Right ventricle myocardium superior (tissue), 1 donor: ENCODE results near the gene SARDH. TPM values are rescaled to one million over a fixed set of nuclear protein-coding genes. Genes with fewer than 3 reads are reported as not detected.

Experiments used
- ATAC-seq: fragments of 200-7000 bp; cut with Tn5 transposase; one replicate; pipeline ENCODE4 v1.9.1; 2020; ENCODE audit warnings: mild to moderate bottlenecking; ENCODE audit not compliant: poor library complexity
- DNase-seq: peaks from one replicate; pipeline ENCODE4 v3.0.0-alpha.2; 2020
- intact Hi-C: fragments of 100-400 bp; cut with DNase I; formaldehyde crosslinking; loops from one replicate; pipeline ENCODE4 v1.11.2; 2022
- total RNA-seq: library from RNA; stranded (reverse); fragmentation: NEBNext Ultra II Directional; extraction: Animal tissue kit (Norgen Biotek cat#: 25700); gene quantifications from one replicate; pipeline ENCODE4 v1.2.1, GENCODE V29; 2021
- donor health status: DM: no; HTN: yes; CAD: no; lungs with severe emphysema.

Gene SARDH
- total RNA-seq, 1 donor from 2014 or later: 0.94 TPM

DNA sequence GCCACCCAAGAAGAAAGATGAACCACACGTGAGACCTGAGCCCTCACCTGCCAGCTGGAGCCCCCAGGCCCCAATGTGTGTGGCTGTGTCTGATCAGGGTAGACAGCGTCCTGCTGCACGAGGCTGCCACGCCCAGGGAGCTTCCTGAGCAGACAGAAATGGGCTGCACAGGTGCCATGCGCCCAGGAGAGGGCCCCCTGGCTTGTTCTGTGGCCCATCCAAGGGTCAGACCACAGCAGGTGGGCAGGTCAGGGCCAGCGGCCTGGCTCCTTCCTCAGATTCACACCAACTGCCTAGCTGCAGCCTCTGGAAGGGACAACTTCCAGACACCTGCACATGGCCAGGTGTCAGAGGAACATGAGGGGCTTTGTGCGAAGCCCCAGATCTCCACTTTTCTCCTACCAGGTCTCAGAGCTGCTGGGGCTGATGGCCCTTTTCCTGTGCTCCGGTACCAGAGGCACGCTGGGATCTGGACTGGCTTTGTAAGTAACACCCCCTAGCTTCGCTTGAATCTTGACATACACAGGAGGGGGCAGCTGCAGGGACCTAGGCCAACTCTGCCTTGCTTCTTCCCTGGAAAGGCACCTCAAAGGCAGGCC, 10.8 kb downstream of the SARDH start:
- ATAC-seq: no peak
- peak; percentile 32 for DNase-seq
- intact Hi-C loops: loop anchor here (5.0 to 10.0 kb wide), 2 partner anchors 195 to 543 kb away; partner anchors contain the start of gene ADAMTSL2

DNA sequence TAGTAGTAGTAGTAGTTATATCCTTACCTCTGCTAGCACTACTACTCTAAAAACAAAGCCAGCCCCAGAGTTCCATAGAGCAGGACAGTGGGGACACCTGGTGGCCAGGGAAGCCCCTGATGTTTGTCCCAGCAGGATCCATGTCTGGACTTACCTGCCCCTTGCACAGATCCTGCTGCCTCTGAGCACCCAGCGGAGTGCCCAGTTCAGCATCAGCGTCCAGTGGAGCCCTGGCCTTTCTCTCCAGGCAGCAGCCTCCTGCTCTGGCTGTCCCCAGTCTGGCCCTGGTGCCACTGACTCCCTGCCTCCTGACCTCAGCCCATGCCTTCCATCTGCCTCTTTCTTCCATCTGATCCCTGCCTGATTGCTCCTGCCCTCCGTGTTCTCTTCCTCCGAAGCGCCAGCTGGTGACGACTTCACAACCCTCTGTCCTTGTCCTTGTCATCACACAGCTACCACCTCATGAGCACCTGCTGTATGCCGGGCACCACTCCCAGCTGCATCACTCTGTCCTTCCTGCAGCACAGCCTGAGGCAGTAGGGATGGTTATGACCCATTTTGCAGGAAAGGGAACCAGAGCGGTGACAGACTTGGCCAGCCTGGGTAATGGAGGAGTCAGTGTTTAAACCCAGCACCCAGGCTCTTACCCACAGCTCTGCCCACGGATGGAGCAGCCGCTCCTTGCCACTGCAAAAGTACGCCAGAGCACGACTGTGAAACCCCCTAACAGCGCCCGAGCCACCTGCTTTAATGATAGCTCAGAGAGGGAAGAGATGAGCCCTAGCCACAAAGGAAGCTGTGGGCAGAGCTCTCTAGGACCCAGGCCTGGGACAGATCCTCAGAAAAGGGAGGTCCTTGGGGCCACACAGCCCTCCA, 11.5 kb downstream of the SARDH start:
- DNase-seq: peak; percentile 79
- ATAC-seq: peak; percentile 87

DNA sequence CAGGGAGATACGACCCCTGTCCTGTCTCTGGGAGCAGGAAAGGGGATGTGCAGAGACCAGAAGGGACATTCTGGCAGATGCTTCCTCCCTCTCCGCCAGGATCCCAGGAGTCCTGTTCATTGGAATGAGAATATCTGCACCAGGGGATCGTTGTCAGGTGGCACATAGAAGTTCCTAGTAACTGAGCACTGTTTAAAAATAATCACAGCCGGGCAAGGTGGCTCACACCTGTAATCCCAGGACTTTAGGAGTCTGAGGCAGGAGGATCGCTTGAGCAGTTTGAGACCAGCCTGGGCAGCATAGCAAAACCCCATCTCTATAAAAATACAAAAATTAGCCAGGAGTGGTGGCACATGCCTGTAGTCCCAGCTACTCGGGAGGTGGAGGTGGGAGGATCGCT, 12.3 kb downstream of the SARDH start:
- intact Hi-C loops: loop anchor here (5.0 to 10.0 kb wide), 2 partner anchors 194 to 541 kb away; partner anchors contain the start of gene ADAMTSL2
- DNase-seq (no peak), ATAC-seq (no peak)

More for the DNA sequence above, 11.5 kb downstream of the SARDH start:
- intact Hi-C loops: loop anchor here (5.0 to 10.0 kb wide), 2 partner anchors 194 to 542 kb away; partner anchors contain the start of gene ADAMTSL2

DNA sequence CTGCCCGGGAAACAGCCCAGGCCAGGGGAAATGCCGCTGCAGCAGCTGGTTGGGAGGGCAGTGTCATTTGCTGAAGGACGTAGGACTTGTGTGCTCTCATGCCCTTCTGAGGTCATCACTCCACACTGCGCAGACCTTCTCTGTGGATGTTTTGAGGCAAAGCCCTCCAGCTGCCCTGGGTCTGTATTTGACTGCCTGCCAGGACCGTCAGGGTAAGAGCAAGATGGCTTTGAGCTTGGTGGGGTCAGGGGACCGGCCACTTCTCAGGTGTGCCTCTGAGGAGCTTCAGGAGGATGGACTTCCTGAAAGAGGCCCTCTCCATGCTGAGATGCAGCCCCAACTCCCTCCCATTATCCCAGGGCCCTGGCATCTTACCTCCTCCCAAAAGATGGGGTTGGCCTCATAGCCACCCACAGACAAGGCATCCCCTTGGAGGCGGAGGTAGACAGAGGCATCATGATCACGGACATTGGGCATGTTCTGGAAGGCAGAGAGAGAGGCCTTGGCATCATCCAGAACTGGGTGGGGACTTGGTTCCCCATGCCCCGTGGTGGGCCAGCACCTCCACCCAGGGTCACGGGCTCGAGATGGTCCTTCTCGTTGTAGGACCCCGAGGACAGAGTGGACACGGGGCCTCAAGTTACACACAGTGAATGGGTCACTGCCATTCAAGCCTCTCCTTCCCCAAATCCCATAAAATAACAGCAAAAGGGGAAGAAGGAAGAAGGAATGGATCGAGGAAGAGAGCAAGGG, 19.4 kb downstream of the SARDH start:
- intact Hi-C loops: no loop called here
- ATAC-seq: no peak
- DNase-seq: no peak

- DNase-seq (peak; percentile 30), ATAC-seq (no peak)
- intact Hi-C loops: no loop called here
Observed at GRCh38 chr9:133717113-133718031, 20.8 kb downstream of the SARDH start.

DNA sequence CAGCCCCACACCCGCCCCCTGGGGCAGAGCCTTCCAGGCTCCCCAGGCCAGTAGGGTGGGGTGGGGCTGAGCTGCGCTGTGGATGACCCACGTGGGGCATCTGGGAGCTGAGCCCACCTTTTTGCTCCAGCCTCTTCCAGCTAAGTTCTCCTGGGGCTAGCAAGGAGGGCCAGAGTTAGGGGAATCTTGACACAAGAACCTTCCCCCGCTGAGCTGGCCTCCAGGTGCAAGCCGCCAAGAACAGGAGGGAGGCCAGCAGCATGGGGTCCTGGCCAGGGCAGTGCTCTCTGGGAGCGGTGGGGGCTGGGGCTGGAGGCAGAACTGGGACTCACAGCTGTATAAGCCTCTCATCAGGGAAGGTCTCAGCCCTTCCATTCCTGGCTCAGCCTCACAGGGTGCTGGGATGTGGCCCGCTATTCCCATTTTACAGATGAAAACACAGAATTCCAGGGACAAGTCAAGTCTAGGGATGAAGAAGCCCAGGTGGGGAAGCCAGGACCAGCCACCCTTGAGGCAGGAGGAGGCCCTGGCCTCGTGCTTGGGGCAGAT, 21.5 kb downstream of the SARDH start:
- ATAC-seq: peak; percentile 50
- intact Hi-C loops: no loop called here
- peak; percentile 61 for DNase-seq

DNA sequence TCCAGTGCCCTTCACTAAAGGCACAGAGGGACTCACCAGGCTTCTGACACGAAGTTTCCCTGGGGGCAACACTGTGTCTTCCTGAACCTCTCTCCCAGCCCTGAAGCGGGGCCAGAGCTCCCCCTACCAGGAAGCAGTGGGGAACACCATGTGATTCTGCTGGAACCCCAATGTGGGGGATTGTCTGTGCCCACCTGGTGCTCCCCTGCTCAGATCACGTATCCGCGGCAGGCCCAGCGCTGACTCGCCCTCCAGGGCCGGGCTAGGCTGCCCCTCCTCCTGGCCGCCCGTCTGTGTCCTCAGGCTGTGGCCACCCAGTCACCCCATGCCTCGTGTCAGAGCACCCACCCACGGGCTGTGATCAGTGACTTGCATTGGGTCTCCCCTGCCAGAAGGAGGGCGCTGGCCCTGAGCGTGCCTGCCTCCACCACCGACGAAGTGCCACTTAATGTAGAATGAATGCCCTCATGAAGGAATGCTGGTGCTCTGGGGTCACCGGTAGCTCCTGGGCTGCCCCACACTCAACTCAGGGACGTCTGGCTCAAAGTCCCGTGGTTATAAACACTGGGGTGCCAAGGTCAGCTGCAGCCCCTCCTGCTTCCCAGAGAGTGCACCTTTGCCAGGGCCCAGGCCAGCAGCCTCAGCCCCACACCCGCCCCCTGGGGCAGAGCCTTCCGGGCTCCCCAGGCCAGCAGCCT, 22.1 kb downstream of the SARDH start:
- peak; percentile 37 for ATAC-seq
- peak; percentile 52 for DNase-seq
- intact Hi-C loops: no loop called here

DNA sequence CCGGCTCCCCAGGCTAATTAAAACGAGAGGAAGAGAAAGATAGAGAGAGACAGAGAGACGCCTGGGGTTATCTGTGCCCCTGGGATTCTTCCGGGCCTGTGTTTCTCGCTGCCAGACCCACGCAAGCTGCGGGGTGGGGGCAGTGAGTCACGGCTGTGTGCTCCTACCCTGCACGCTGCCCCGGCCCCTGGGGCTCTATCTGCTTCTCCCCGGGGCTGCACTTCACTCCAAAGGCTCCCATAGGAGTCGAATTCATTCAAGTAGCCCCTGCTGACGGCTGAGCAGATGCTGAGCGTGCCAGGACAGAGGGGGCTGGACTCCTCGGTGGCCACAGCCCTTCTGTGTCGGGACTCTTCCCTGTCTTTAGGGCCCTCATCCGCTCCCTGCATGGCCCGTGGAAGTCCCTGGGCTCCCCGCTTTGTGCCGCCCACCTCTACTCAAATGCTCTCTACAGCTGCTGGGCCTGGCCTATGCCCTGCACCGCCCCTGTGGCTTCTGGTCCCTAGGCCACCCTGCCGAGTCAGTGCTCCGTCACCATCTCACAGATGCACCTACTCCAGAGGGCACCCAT, 22.8 kb downstream of the SARDH start:
- intact Hi-C loops: no loop called here

DNA sequence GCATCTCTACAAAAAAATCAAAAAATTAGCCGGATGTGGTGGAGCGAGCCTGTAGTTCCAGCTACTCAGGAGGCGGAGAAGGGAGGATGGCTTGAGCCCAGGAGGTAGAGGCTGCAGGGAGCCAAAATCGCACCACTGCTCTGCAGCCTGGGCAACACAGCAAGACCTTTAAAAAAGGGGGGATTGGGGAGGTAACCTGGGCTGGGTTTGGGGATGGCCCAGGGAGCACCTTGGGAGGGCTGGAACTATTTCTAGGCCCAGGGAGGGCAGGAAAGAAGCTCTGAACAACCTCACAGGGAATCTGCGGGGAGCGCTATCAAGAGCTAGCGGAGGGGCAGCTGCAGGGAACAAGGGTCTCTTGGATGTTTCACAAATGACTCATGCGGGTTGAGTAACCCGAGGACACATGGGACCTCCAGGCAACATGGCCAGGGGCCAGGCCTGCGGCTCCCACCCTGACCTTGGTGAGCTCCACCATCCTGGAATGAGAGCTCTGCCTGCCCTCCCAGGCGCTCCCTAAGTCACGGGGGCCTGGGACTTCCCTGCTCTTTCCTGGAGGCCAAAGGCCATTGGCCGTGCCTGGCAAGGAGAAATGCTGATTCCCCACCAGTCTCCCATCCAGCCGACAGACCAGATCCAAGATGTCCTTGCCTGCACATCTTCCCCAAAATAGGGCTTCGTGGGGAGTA, 23.4 kb downstream of the SARDH start:
- intact Hi-C loops: no loop called here
- ATAC-seq (peak; percentile 73), DNase-seq (peak; percentile 80)

More for the DNA sequence above, 22.8 kb downstream of the SARDH start:
- peak; percentile 71 for DNase-seq
- ATAC-seq: peak; percentile 60

- ATAC-seq: no peak
- DNase-seq: peak; percentile 35
- intact Hi-C loops: no loop called here
Observed at GRCh38 chr9:133713960-133714495, 24.1 kb downstream of the SARDH start.

- intact Hi-C loops: no loop called here
- peak; percentile 35 for DNase-seq
- ATAC-seq: no peak
Observed at GRCh38 chr9:133713150-133713959, 24.8 kb downstream of the SARDH start.

DNA sequence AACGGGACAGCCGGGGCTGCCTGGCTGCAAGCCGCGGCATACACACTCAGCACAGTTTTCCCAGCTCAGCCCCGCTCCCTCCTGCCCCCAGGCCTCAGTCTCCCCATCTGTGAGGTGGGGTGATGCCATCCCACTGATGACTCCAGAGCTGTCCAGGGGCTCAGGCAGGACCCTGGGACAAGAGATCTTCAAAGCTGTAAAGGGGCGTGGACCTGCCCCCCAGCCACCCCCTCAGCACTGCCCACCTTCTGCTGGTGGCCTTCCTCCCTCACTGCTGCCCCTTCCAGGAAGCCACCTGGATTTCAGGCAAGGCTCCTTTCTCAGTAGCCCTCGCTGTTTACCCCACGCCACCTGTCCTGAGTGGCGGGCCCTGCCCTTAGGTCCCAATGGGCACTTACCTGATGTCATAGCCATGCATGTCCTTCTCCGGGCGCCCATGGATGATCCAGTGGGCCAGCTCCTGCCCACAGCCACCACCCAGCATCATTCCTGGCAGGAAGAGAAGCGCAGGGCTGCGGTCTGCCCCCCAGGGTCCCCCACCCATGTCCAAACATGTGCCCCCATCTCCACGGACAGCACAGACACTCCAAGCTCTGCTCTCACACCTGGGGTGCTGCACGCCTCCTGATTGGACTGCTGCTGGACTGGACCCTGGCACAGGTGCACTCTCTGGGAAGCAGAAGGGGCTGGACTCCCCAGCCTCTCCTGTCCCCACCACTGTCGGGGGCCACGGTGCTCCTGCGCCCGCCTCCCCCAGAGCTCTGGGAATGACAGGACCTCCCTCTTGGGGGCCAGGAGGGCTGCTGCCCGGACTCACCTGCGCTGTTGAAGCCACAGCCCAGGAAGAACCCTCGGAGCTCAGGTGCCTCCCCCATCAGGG, 25.7 kb downstream of the SARDH start:
- intact Hi-C loops: no loop called here
- DNase-seq (peak; percentile 29), ATAC-seq (no peak)

- intact Hi-C loops: no loop called here
- DNase-seq (peak; percentile 40), ATAC-seq (no peak)
Observed at GRCh38 chr9:133711428-133712220, 26.5 kb downstream of the SARDH start.
